Activated naive CD8-positive, alpha-beta T cell treated with anti-CD3 and anti-CD28 coated beads, Interleukin-2, amount 10 ng/mL, durations not matched to agents 7 days and 5 days (primary cell): ENCODE results near the gene DEUP1. TPM values are rescaled to one million over a fixed set of nuclear protein-coding genes. Genes with fewer than 3 reads are reported as not detected.

Experiments used
- ATAC-seq: fragments of 150-1000 bp; cut with Tn5 transposase; one replicate; pipeline ENCODE4 v1.10.0; 2021; ENCODE audit warnings: low read depth, moderate library complexity
- POLR2A ChIA-PET: fragments of 350-600 bp; sonication (Branson Sonifier 250); formaldehyde crosslinking; loops from one replicate; lab custom pipeline; 2021; ENCODE audit warnings: antibody characterized with exemption; lab: Charles Lee
- DNase-seq: peaks from one replicate; pipeline ENCODE4 v3.0.0; 2021
- H3K27ac Mint-ChIP-seq: one replicate; pipeline ENCODE4 v1.8.0; 2022; ENCODE audit warnings: mild to moderate bottlenecking, mixed read lengths
- H3K27me3 Mint-ChIP-seq: one replicate; pipeline ENCODE4 v1.8.0; 2022; ENCODE audit warnings: mild to moderate bottlenecking, moderate library complexity, mixed read lengths
- H3K36me3 Mint-ChIP-seq: one replicate; pipeline ENCODE4 v1.8.0; 2021; ENCODE audit warnings: mild to moderate bottlenecking, mixed read lengths
- H3K4me1 Mint-ChIP-seq: one replicate; pipeline ENCODE4 v1.8.0; 2021; ENCODE audit warnings: mixed read lengths
- H3K4me3 Mint-ChIP-seq: one replicate; pipeline ENCODE4 v1.8.0; 2022; ENCODE audit warnings: mild to moderate bottlenecking, moderate library complexity, mixed read lengths
- H3K9me3 Mint-ChIP-seq: one replicate; pipeline ENCODE4 v1.8.0; 2021; ENCODE audit warnings: mixed read lengths
- total RNA-seq, 2 experiments: library from RNA; stranded (reverse); gene quantifications; one replicate each; pipeline ENCODE4 v1.2.3, GENCODE V29; 2021

Gene DEUP1
- total RNA-seq, 2 experiments from 2014 or later = not detected

GRCh38 chr11:93322207-93322606 lies 8.3 kb upstream of the DEUP1 start:
- no peak overlapping the region for H3K4me3 Mint-ChIP-seq
- no peaks in the 10 kb centered on the region for H3K4me1 Mint-ChIP-seq
- peaks cover 3% of the 10 kb centered on the region for H3K9me3 Mint-ChIP-seq
- no peak for DNase-seq
- H3K27ac Mint-ChIP-seq = no peak overlapping the region
- POLR2A ChIA-PET = no interaction called here
- H3K27me3 Mint-ChIP-seq = peaks cover 2% of the 10 kb centered on the region
- no peak for ATAC-seq
- no peaks in the 10 kb centered on the region for H3K36me3 Mint-ChIP-seq

GRCh38 chr11:93323747-93324146 lies 6.8 kb upstream of the DEUP1 start:
- DNase-seq (no peak), ATAC-seq (no peak)
- POLR2A ChIA-PET = no interaction called here
- no peak overlapping the region for H3K4me3 Mint-ChIP-seq
- H3K27me3 Mint-ChIP-seq = peaks cover 8% of the 10 kb centered on the region
- H3K9me3 Mint-ChIP-seq = peaks cover 3% of the 10 kb centered on the region
- H3K36me3 Mint-ChIP-seq = no peaks in the 10 kb centered on the region
- H3K27ac Mint-ChIP-seq = no peak overlapping the region
- no peaks in the 10 kb centered on the region for H3K4me1 Mint-ChIP-seq

GRCh38 chr11:93324500-93324899 lies 6.0 kb upstream of the DEUP1 start:
- H3K27me3 Mint-ChIP-seq = peaks cover 11% of the 10 kb centered on the region
- H3K27ac Mint-ChIP-seq = no peak overlapping the region
- no peak overlapping the region for H3K4me3 Mint-ChIP-seq
- DNase-seq (no peak), ATAC-seq (no peak)
- peaks cover under 1% of the 10 kb centered on the region for H3K9me3 Mint-ChIP-seq
- POLR2A ChIA-PET = no interaction called here
- H3K4me1 Mint-ChIP-seq = no peaks in the 10 kb centered on the region
- no peaks in the 10 kb centered on the region for H3K36me3 Mint-ChIP-seq

GRCh38 chr11:93326681-93327080 lies 3.9 kb upstream of the DEUP1 start:
- H3K9me3 Mint-ChIP-seq = no peaks in the 10 kb centered on the region
- DNase-seq (no peak), ATAC-seq (no peak)
- no peaks in the 10 kb centered on the region for H3K36me3 Mint-ChIP-seq
- no peak overlapping the region for H3K27ac Mint-ChIP-seq
- peaks cover 3% of the 10 kb centered on the region for H3K4me1 Mint-ChIP-seq
- no peak overlapping the region for H3K4me3 Mint-ChIP-seq
- H3K27me3 Mint-ChIP-seq = peaks cover 26% of the 10 kb centered on the region
- POLR2A ChIA-PET = no interaction called here

- Mint-ChIP-seq H3K4me3 (peak overlapping the region; percentile 69), H3K4me1 (peaks cover 3% of the 10 kb centered on the region), H3K9me3 (no peaks in the 10 kb centered on the region), H3K27me3 (peaks cover 47% of the 10 kb centered on the region), H3K27ac (no peak overlapping the region), H3K36me3 (no peaks in the 10 kb centered on the region)
- DNase-seq (no peak), ATAC-seq (no peak)
- POLR2A ChIA-PET = no interaction called here
These were observed 551 bp upstream of the DEUP1 start for GRCh38 chr11:93329936-93330445.

GRCh38 chr11:93340223-93340622 lies 9.7 kb downstream of the DEUP1 start:
- Mint-ChIP-seq H3K27me3 (peaks cover 4% of the 10 kb centered on the region), H3K27ac (no peak overlapping the region), H3K36me3 (no peaks in the 10 kb centered on the region), H3K4me3 (no peak overlapping the region), H3K4me1 (no peaks in the 10 kb centered on the region), H3K9me3 (no peaks in the 10 kb centered on the region)
- no peak for DNase-seq
- POLR2A ChIA-PET = no interaction called here
- ATAC-seq = no peak

GRCh38 chr11:93344855-93345333 lies 14.4 kb downstream of the DEUP1 start:
- Mint-ChIP-seq H3K9me3 (no peaks in the 10 kb centered on the region), H3K36me3 (no peaks in the 10 kb centered on the region), H3K4me1 (no peaks in the 10 kb centered on the region), H3K27me3 (no peaks in the 10 kb centered on the region), H3K4me3 (no peak overlapping the region), H3K27ac (no peak overlapping the region)
- POLR2A ChIA-PET = no interaction called here
- ATAC-seq (no peak), DNase-seq (no peak)

GRCh38 chr11:93348930-93349329 lies 18.4 kb downstream of the DEUP1 start:
- Mint-ChIP-seq H3K36me3 (no peaks in the 10 kb centered on the region), H3K4me1 (no peaks in the 10 kb centered on the region), H3K9me3 (no peaks in the 10 kb centered on the region), H3K27me3 (no peaks in the 10 kb centered on the region), H3K27ac (no peak overlapping the region), H3K4me3 (no peak overlapping the region)
- ATAC-seq = no peak
- POLR2A ChIA-PET = no interaction called here
- DNase-seq = no peak

- Mint-ChIP-seq H3K27ac (no peak overlapping the region), H3K4me1 (no peaks in the 10 kb centered on the region), H3K36me3 (no peaks in the 10 kb centered on the region), H3K27me3 (peaks cover 2% of the 10 kb centered on the region), H3K4me3 (no peak overlapping the region), H3K9me3 (peaks cover 2% of the 10 kb centered on the region)
- DNase-seq (no peak), ATAC-seq (no peak)
- POLR2A ChIA-PET = no interaction called here
These were observed 20.3 kb downstream of the DEUP1 start for GRCh38 chr11:93350835-93351234.

GRCh38 chr11:93359396-93359795 lies 28.9 kb downstream of the DEUP1 start:
- no peaks in the 10 kb centered on the region for H3K36me3 Mint-ChIP-seq
- no peak for DNase-seq
- no peaks in the 10 kb centered on the region for H3K4me1 Mint-ChIP-seq
- H3K27ac Mint-ChIP-seq = no peak overlapping the region
- POLR2A ChIA-PET = no interaction called here
- ATAC-seq = no peak
- H3K4me3 Mint-ChIP-seq = no peak overlapping the region
- H3K27me3 Mint-ChIP-seq = no peaks in the 10 kb centered on the region
- H3K9me3 Mint-ChIP-seq = peaks cover under 1% of the 10 kb centered on the region

GRCh38 chr11:93361435-93361834 lies 30.9 kb downstream of the DEUP1 start:
- POLR2A ChIA-PET = no interaction called here
- Mint-ChIP-seq H3K27me3 (no peaks in the 10 kb centered on the region), H3K9me3 (no peaks in the 10 kb centered on the region), H3K4me3 (no peak overlapping the region), H3K27ac (no peak overlapping the region), H3K4me1 (no peaks in the 10 kb centered on the region), H3K36me3 (no peaks in the 10 kb centered on the region)
- DNase-seq (no peak), ATAC-seq (no peak)

GRCh38 chr11:93368022-93368421 lies 37.5 kb downstream of the DEUP1 start:
- H3K27ac Mint-ChIP-seq = no peak overlapping the region
- POLR2A ChIA-PET = no interaction called here
- peaks cover 3% of the 10 kb centered on the region for H3K9me3 Mint-ChIP-seq
- peaks cover 2% of the 10 kb centered on the region for H3K27me3 Mint-ChIP-seq
- H3K4me3 Mint-ChIP-seq = no peak overlapping the region
- no peaks in the 10 kb centered on the region for H3K4me1 Mint-ChIP-seq
- DNase-seq = no peak
- no peak for ATAC-seq
- no peaks in the 10 kb centered on the region for H3K36me3 Mint-ChIP-seq

GRCh38 chr11:93370260-93370659 lies 39.7 kb downstream of the DEUP1 start:
- H3K36me3 Mint-ChIP-seq = no peaks in the 10 kb centered on the region
- peaks cover 3% of the 10 kb centered on the region for H3K9me3 Mint-ChIP-seq
- ATAC-seq (no peak), DNase-seq (no peak)
- no peak overlapping the region for H3K27ac Mint-ChIP-seq
- POLR2A ChIA-PET = no interaction called here
- H3K27me3 Mint-ChIP-seq = peaks cover 2% of the 10 kb centered on the region
- H3K4me1 Mint-ChIP-seq = no peaks in the 10 kb centered on the region
- no peak overlapping the region for H3K4me3 Mint-ChIP-seq

GRCh38 chr11:93389737-93390136 lies 59.2 kb downstream of the DEUP1 start:
- no peaks in the 10 kb centered on the region for H3K9me3 Mint-ChIP-seq
- ATAC-seq = no peak
- DNase-seq = no peak
- POLR2A ChIA-PET = no interaction called here
- H3K27me3 Mint-ChIP-seq = peaks cover 9% of the 10 kb centered on the region
- H3K4me1 Mint-ChIP-seq = no peaks in the 10 kb centered on the region
- H3K36me3 Mint-ChIP-seq = no peaks in the 10 kb centered on the region
- H3K4me3 Mint-ChIP-seq = no peak overlapping the region
- no peak overlapping the region for H3K27ac Mint-ChIP-seq

- Mint-ChIP-seq H3K27me3 (peaks cover 9% of the 10 kb centered on the region), H3K4me3 (no peak overlapping the region), H3K36me3 (no peaks in the 10 kb centered on the region), H3K27ac (no peak overlapping the region), H3K9me3 (no peaks in the 10 kb centered on the region), H3K4me1 (no peaks in the 10 kb centered on the region)
- ATAC-seq = no peak
- POLR2A ChIA-PET = interaction anchor here (0.7 kb wide), 1 partner anchor 149 kb away, joined by 4 read pairs; no protein-coding TSS in a partner anchor
- no peak for DNase-seq
These were observed 62.3 kb downstream of the DEUP1 start for GRCh38 chr11:93392867-93393266.
